Smooth muscle cell of the coronary artery (primary cell): ENCODE measurements around the gene ARSK. TPM values are rescaled to one million over a fixed set of nuclear protein-coding genes. Genes with fewer than 3 reads are reported as not detected.

Experiments used
- total RNA-seq: library from RNA; depleted of rRNA; stranded (reverse); fragments of >200 nt; gene quantifications from 2 replicates; pipeline ENCODE4 v1.2.3, GENCODE V29; 2014; ENCODE audit warnings: low replicate concordance

The ARSK gene, protein sequence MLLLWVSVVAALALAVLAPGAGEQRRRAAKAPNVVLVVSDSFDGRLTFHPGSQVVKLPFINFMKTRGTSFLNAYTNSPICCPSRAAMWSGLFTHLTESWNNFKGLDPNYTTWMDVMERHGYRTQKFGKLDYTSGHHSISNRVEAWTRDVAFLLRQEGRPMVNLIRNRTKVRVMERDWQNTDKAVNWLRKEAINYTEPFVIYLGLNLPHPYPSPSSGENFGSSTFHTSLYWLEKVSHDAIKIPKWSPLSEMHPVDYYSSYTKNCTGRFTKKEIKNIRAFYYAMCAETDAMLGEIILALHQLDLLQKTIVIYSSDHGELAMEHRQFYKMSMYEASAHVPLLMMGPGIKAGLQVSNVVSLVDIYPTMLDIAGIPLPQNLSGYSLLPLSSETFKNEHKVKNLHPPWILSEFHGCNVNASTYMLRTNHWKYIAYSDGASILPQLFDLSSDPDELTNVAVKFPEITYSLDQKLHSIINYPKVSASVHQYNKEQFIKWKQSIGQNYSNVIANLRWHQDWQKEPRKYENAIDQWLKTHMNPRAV
- total RNA-seq, result 4.2 and 16.0 TPM in 2 replicates

DNA sequence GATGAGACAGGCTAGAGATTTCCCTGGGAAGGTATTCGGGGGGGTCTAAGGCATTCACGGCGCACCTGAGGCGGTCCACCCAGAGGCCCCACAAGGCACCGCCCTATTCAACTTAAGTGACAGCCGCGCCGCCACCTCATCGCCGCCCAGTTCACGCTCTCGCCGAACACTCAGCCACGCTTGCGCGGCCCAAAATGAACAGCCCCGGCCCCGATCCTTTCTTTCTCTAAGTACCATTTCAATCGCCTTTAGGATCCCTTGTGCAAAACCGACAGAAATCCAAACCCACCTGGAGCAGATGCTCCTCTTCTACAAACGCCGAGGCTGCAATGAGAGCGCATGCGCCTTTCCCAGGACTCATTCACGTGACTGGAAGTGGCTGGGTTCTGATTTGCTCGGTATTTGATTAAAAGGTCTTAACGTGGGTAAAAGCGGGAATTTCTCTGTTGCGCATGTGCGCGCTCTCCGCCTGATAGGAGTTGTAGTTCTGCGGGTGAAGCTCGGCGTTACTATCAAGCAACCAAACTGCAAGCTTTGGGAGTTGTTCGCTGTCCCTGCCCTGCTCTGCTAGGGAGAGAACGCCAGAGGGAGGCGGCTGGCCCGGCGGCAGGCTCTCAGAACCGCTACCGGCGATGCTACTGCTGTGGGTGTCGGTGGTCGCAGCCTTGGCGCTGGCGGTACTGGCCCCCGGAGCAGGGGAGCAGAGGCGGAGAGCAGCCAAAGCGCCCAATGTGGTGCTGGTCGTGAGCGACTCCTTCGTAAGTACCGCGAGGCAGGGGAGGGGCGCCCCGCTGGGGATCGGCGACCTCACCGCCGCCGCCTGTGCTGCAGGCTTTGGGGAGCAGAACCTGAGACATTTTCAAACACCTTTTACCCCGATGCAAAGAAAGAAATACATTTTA lies at the start of gene ARSK, which contains the start of gene SKIC3:
Gene ARSK (plus strand): TSS at position 455 of the 902 bp plus-strand sequence. CDS start 178 bp downstream, at position 633.
Gene SKIC3 (minus strand): TSS at position 331 of the 902 bp plus-strand sequence. CDS start 7,827 bp downstream, outside the sequence.

DNA sequence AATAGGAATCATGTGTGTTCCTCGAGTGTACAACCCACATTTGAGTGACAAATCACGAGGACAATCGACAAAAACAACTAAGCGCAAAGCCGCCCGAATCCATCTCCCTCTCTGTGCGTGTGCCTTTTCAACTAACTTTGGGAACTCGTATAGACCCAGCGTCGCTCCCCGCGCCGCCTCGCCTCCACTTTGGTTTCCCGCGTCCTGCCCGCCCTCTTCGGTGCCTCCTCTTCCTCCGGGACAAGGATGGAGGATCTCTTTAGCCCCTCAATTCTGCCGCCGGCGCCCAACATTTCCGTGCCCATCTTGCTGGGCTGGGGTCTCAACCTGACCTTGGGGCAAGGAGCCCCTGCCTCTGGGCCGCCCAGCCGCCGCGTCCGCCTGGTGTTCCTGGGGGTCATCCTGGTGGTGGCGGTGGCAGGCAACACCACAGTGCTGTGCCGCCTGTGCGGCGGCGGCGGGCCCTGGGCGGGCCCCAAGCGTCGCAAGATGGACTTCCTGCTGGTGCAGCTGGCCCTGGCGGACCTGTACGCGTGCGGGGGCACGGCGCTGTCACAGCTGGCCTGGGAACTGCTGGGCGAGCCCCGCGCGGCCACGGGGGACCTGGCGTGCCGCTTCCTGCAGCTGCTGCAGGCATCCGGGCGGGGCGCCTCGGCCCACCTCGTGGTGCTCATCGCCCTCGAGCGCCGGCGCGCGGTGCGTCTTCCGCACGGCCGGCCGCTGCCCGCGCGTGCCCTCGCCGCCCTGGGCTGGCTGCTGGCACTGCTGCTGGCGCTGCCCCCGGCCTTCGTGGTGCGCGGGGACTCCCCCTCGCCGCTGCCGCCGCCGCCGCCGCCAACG lies 65.3 kb downstream of the ARSK start, which contains the start of gene GPR150:
Gene GPR150 (plus strand): TSS at position 58 of the 840 bp plus-strand sequence. CDS start 189 bp downstream, at position 247.

DNA sequence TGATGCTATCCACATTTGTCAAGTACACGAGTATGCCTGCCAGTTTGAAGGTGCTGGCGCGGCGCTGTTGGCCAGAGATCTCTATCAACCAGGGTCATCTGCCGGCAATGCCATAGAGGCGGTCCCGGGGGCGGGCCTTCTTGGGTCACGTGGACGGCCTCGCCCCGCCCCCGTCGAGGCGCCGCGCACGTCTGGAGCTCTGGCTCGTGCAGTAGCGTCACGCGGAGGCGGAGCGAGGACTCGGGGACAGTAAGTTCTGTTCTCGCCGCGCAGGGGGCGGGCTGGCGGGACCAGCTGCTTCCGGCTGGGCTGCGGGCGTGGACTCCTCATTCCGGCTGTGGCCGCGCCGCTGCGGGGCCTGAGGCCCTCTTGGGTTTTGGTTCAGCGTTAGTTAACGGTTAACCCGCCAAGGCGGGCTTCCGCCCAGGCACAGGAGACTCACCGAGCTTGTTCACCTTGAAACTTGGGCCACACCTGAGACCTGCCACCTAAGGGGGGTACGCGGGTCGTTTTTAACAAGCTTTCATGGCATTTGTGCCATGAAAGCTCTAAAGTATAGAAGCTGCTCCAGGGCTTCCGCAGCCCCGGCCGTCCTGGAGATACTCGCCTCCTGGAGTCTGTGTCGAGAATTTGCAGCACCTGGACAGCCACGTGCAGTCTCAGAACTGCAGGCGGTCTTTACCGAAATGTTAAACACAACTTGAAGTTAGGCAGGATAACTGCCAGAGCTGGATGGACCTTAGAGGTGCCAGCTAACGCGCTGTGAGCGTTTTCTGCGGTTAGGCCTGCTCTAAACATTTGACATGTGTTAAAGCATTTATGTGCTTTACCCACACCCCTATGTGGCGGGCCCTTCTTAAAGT lies 91.9 kb downstream of the ARSK start, which contains the start of gene RFESD:
Gene RFESD (plus strand): TSS at position 209 of the 863 bp plus-strand sequence. CDS start 5,495 bp downstream, outside the sequence.

Other genes starting within 250 kb of the ARSK start
- gene FAM81B, start 163.7 kb upstream of the ARSK start, total RNA-seq, result not detected in 2 replicates
- gene SKIC3, start 124 bp upstream of the ARSK start, total RNA-seq, result 108 and 128 TPM in 2 replicates
- gene GPR150, start 65.0 kb downstream of the ARSK start, total RNA-seq, result 0.45 TPM in 1 of 2 replicates, not detected in the other
- gene RFESD, start 91.7 kb downstream of the ARSK start, total RNA-seq, result 1.8 and 2.3 TPM in 2 replicates
- gene SPATA9, start 127.9 kb downstream of the ARSK start, total RNA-seq, result 0.45 and 0.59 TPM in 2 replicates
- gene RHOBTB3, start 176.2 kb downstream of the ARSK start, total RNA-seq, result 180 and 603 TPM in 2 replicates